Measurements from ENCODE around the gene HTRA3.

HTRA3 gene

DNA sequence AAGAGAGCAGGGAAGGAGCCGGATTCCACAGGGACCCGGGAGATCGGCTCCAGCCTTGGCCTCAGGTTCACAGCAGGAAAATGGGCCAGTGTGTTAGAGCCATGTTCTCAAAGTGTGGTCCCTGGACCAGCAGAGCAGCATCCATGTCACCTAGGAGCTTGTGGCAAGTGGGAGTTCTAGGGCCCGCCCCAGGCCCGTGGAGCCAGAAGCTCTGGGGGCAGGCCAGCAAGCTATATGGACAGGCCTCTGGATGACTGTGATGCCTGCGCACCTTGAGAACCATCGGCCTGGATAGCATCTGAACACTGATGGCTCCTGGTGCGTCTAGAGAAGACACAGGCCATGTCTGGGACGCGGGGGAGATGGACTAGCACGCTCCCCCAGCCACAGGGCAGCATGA lies 36.8 kb upstream of the HTRA3 start:
- Histone ChIP-seq H3K27ac (no peak overlapping the region), H3K4me3 (ENCODE audit: low read depth in 1 of 2, low read length in 1 of 2) (no peak overlapping the region), H3K9me3 (no peaks in the 10 kb centered on the region), H3K27me3 (peaks cover 13% of the 10 kb centered on the region), H3K4me1 (ENCODE audit: control insufficient read depth in 1 of 2, insufficient read depth in 1 of 2, low read depth in 1 of 2, low read length in 1 of 2) (peaks cover 0 to 6% of the 10 kb centered on the region in 2 experiments), H3K36me3 (no peaks in the 10 kb centered on the region)
- TF ChIP-seq, protein P1, sequence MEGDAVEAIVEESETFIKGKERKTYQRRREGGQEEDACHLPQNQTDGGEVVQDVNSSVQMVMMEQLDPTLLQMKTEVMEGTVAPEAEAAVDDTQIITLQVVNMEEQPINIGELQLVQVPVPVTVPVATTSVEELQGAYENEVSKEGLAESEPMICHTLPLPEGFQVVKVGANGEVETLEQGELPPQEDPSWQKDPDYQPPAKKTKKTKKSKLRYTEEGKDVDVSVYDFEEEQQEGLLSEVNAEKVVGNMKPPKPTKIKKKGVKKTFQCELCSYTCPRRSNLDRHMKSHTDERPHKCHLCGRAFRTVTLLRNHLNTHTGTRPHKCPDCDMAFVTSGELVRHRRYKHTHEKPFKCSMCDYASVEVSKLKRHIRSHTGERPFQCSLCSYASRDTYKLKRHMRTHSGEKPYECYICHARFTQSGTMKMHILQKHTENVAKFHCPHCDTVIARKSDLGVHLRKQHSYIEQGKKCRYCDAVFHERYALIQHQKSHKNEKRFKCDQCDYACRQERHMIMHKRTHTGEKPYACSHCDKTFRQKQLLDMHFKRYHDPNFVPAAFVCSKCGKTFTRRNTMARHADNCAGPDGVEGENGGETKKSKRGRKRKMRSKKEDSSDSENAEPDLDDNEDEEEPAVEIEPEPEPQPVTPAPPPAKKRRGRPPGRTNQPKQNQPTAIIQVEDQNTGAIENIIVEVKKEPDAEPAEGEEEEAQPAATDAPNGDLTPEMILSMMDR (IDR thresholded peaks at IDR 0.05) = no peak

- Histone ChIP-seq H3K9me3 (no peaks in the 10 kb centered on the region), H3K4me1 (ENCODE audit: control insufficient read depth in 1 of 2, insufficient read depth in 1 of 2, low read depth in 1 of 2, low read length in 1 of 2) (peaks cover 0 to under 1% of the 10 kb centered on the region in 2 experiments), H3K27ac (no peak overlapping the region), H3K4me3 (ENCODE audit: low read depth in 1 of 2, low read length in 1 of 2) (no peak overlapping the region), H3K36me3 (no peaks in the 10 kb centered on the region), H3K27me3 (peaks cover 2% of the 10 kb centered on the region)
- TF ChIP-seq, protein P1 (IDR thresholded peaks at IDR 0.05) = no peak
Measured at GRCh38 chr4:8233672-8234484, 35.7 kb upstream of the HTRA3 start.

DNA sequence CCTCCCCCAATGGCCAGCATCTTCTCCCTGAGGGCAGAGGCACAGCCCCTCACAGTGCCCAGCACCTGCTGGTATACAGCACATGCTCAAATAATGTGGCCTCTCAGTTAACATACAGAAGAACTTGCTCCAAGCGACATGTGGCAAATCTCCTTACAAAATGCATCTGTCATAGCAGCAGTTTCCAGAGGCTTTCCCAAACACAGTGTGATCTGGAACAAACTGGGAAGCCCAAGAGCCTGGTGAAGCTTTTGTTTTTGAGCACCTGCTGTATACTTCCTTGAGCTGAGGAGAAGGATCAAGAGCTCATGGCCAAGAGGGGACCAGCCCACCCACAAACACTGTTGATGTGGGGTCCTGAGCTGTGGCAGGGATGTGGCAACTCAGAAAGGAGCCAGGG lies 34.8 kb upstream of the HTRA3 start:
- TF ChIP-seq, protein P1 (IDR thresholded peaks at IDR 0.05) = no peak
- Histone ChIP-seq H3K36me3 (no peaks in the 10 kb centered on the region), H3K27me3 (no peaks in the 10 kb centered on the region), H3K4me1 (ENCODE audit: control insufficient read depth in 1 of 2, insufficient read depth in 1 of 2, low read depth in 1 of 2, low read length in 1 of 2) (no peaks in the 10 kb centered on the region), H3K27ac (no peak overlapping the region), H3K9me3 (no peaks in the 10 kb centered on the region), H3K4me3 (ENCODE audit: low read depth in 1 of 2, low read length in 1 of 2) (no peak overlapping the region)

GRCh38 chr4:8235224-8235623 lies 34.3 kb upstream of the HTRA3 start:
- H3K9me3 ChIP-seq = no peaks in the 10 kb centered on the region
- TF ChIP-seq, protein P1 (IDR thresholded peaks at IDR 0.05) = no peak
- no peaks in the 10 kb centered on the region for H3K36me3 ChIP-seq
- no peaks in the 10 kb centered on the region for H3K4me1 ChIP-seq (ENCODE audit: control insufficient read depth in 1 of 2, insufficient read depth in 1 of 2, low read depth in 1 of 2, low read length in 1 of 2)
- no peak overlapping the region for H3K4me3 ChIP-seq (ENCODE audit: low read depth in 1 of 2, low read length in 1 of 2)
- peaks cover 5% of the 10 kb centered on the region for H3K27me3 ChIP-seq
- no peak overlapping the region for H3K27ac ChIP-seq

GRCh38 chr4:8235686-8236085 lies 33.9 kb upstream of the HTRA3 start:
- TF ChIP-seq, protein P1 (IDR thresholded peaks at IDR 0.05) = no peak
- no peaks in the 10 kb centered on the region for H3K36me3 ChIP-seq
- H3K9me3 ChIP-seq = no peaks in the 10 kb centered on the region
- H3K4me1 ChIP-seq (ENCODE audit: control insufficient read depth in 1 of 2, insufficient read depth in 1 of 2, low read depth in 1 of 2, low read length in 1 of 2) = no peaks in the 10 kb centered on the region
- peaks cover 10% of the 10 kb centered on the region for H3K27me3 ChIP-seq
- no peak overlapping the region for H3K27ac ChIP-seq
- no peak overlapping the region for H3K4me3 ChIP-seq (ENCODE audit: low read depth in 1 of 2, low read length in 1 of 2)

Measured in neutrophil (primary cell).